Astrocyte (in vitro differentiated cells and primary cell): Measurements from ENCODE around the gene MSX2. TPM values are rescaled to one million over a fixed set of nuclear protein-coding genes. Genes with fewer than 3 reads are reported as not detected.

Source experiments
- DNase-seq: peaks from one replicate; pipeline ENCODE4 v3.0.0-alpha.2; 2010; ENCODE audit warnings: low read depth
- FAIRE-seq: peaks from 2 replicates; lab custom pipeline; 2011; peaks lifted over from hg19 to GRCh38; lab: Jason Lieb, UNC
- H2AFZ ChIP-seq: 2 replicates; pipeline ENCODE4 v1.6.0; 2012; ENCODE audit warnings: low read depth, low read length, inconsistent platforms
- H3K27ac ChIP-seq: 2 replicates; pipeline ENCODE4 v1.5.1; 2011; ENCODE audit warnings: low read depth, low read length, inconsistent platforms
- H3K27me3 ChIP-seq: 2 replicates; pipeline ENCODE4 v1.6.0; 2011; ENCODE audit warnings: low read length, inconsistent platforms; ENCODE audit not compliant: insufficient read depth
- H3K36me3 ChIP-seq: 2 replicates; pipeline ENCODE4 v1.5.1; 2011; ENCODE audit warnings: low read length, inconsistent platforms; ENCODE audit not compliant: insufficient read depth
- H3K4me1 ChIP-seq: 2 replicates; pipeline ENCODE4 v1.5.1; 2011; ENCODE audit warnings: low read length, inconsistent platforms; ENCODE audit not compliant: insufficient read depth
- H3K4me2 ChIP-seq: 2 replicates; pipeline ENCODE4 v1.6.0; 2012; ENCODE audit warnings: low read length, inconsistent platforms
- H3K4me3 ChIP-seq: 2 replicates; pipeline ENCODE4 v1.5.1; 2011; ENCODE audit warnings: low read depth, mild to moderate bottlenecking, low read length, inconsistent platforms; ENCODE audit not compliant: insufficient read depth
- H3K79me2 ChIP-seq: 2 replicates; pipeline ENCODE4 v1.6.0; 2012; ENCODE audit warnings: mild to moderate bottlenecking, low read length, inconsistent platforms; ENCODE audit not compliant: insufficient read depth
- H3K9ac ChIP-seq: 2 replicates; pipeline ENCODE4 v1.6.0; 2012; ENCODE audit warnings: mild to moderate bottlenecking, low read length, inconsistent platforms
- H3K9me3 ChIP-seq: 2 replicates; pipeline ENCODE4 v1.5.1; 2012; ENCODE audit warnings: low read depth, mild to moderate bottlenecking, low read length, inconsistent platforms; ENCODE audit not compliant: insufficient read depth
- H4K20me1 ChIP-seq: 2 replicates; pipeline ENCODE4 v1.6.0; 2012; ENCODE audit warnings: low read length, inconsistent platforms; ENCODE audit not compliant: insufficient read depth
- H3K27ac Mint-ChIP-seq: one replicate; pipeline ENCODE4 v1.8.0; 2021; ENCODE audit warnings: mild to moderate bottlenecking, mixed read lengths; ENCODE audit not compliant: unreplicated experiment
- H3K27me3 Mint-ChIP-seq: one replicate; pipeline ENCODE4 v1.8.0; 2021; ENCODE audit warnings: low read depth, mixed read lengths; ENCODE audit not compliant: unreplicated experiment
- H3K36me3 Mint-ChIP-seq: one replicate; pipeline ENCODE4 v1.8.0; 2021; ENCODE audit warnings: low read depth, mixed read lengths; ENCODE audit not compliant: unreplicated experiment
- H3K4me1 Mint-ChIP-seq: one replicate; pipeline ENCODE4 v1.8.0; 2021; ENCODE audit warnings: low read depth, mixed read lengths; ENCODE audit not compliant: unreplicated experiment
- H3K4me3 Mint-ChIP-seq: one replicate; pipeline ENCODE4 v1.8.0; 2021; ENCODE audit warnings: mild to moderate bottlenecking, moderate library complexity, mixed read lengths; ENCODE audit not compliant: unreplicated experiment
- H3K9me3 Mint-ChIP-seq: one replicate; pipeline ENCODE4 v1.8.0; 2021; ENCODE audit warnings: mild to moderate bottlenecking, mixed read lengths; ENCODE audit not compliant: unreplicated experiment
- CTCF ChIP-seq: IDR thresholded peaks from 2 replicates; pipeline ENCODE4 v1.5.1; 2011; ENCODE audit warnings: low read depth, mild to moderate bottlenecking, inconsistent platforms, low read length, moderate library complexity; ENCODE audit not compliant: insufficient read depth
- EZH2 ChIP-seq: IDR thresholded peaks from 2 replicates; pipeline ENCODE4 v1.6.1; 2012; ENCODE audit warnings: mild to moderate bottlenecking, low read length, inconsistent platforms; ENCODE audit not compliant: insufficient read depth
- microRNA-seq: library from miRNA; unstranded; fragments of <30 nt; microRNA quantifications from one replicate; pipeline ENCODE4 v1.2.0, GENCODE V29; 2020
- total RNA-seq: library from RNA; stranded (reverse); gene quantifications from 2 replicates; pipeline ENCODE4 v1.2.1, GENCODE V29; 2021

MSX2 gene
- total RNA-seq, 1 donor from 2014 or later, result 12.0 TPM

GRCh38 chr5:174777111-174777510 is 52.7 kb downstream of the MSX2 start:
- Mint-ChIP-seq H3K9me3 (no peaks in the 10 kb centered on the region), H3K36me3 (no peaks in the 10 kb centered on the region), H3K4me3 (no peak overlapping the region), H3K27me3 (peaks cover 22% of the 10 kb centered on the region), H3K4me1 (peaks cover 2% of the 10 kb centered on the region), H3K27ac (no peak overlapping the region)
- no peaks in the 10 kb centered on the region for H3K36me3 ChIP-seq
- H3K79me2 ChIP-seq, result no peaks in the 10 kb centered on the region
- H3K9ac ChIP-seq, result no peak overlapping the region
- H3K27me3 ChIP-seq, result no peaks in the 10 kb centered on the region
- DNase-seq (no peak), FAIRE-seq (no peak)
- TF ChIP-seq EZH2 (no peak), CTCF (no peak)
- no peaks in the 10 kb centered on the region for H4K20me1 ChIP-seq
- H3K9me3 ChIP-seq, result no peaks in the 10 kb centered on the region
- no peak overlapping the region for H3K4me3 ChIP-seq
- no peak overlapping the region for H3K27ac ChIP-seq
- H3K4me1 ChIP-seq, result no peaks in the 10 kb centered on the region
- H2AFZ ChIP-seq, result no peak overlapping the region
- H3K4me2 ChIP-seq, result no peak overlapping the region

- no peak overlapping the region for H3K4me3 Mint-ChIP-seq
- H3K4me3 ChIP-seq, result no peak overlapping the region
- H3K4me1 Mint-ChIP-seq, result peaks cover 2% of the 10 kb centered on the region
- no peaks in the 10 kb centered on the region for H3K79me2 ChIP-seq
- H3K27me3 Mint-ChIP-seq, result peaks cover 18% of the 10 kb centered on the region
- H3K36me3 Mint-ChIP-seq, result no peaks in the 10 kb centered on the region
- H3K4me1 ChIP-seq, result no peaks in the 10 kb centered on the region
- H3K9me3 Mint-ChIP-seq, result no peaks in the 10 kb centered on the region
- DNase-seq (peak; percentile 47), FAIRE-seq (no peak)
- no peak overlapping the region for H3K4me2 ChIP-seq
- H3K9ac ChIP-seq, result no peak overlapping the region
- H3K27ac Mint-ChIP-seq, result no peak overlapping the region
- TF ChIP-seq EZH2, result no peak
- no peak for TF ChIP-seq CTCF
- no peaks in the 10 kb centered on the region for H3K9me3 ChIP-seq
- H4K20me1 ChIP-seq, result no peaks in the 10 kb centered on the region
- no peak overlapping the region for H3K27ac ChIP-seq
- no peaks in the 10 kb centered on the region for H3K27me3 ChIP-seq
- no peak overlapping the region for H2AFZ ChIP-seq
- no peaks in the 10 kb centered on the region for H3K36me3 ChIP-seq
Observed at GRCh38 chr5:174777583-174777982, 53.2 kb downstream of the MSX2 start.

Small RNA genes within 50 kb of the gene (microRNA-seq; reads per million reads assigned to microRNA genes)
- not detected for gene MIR4634
